Measurements from ENCODE around the gene ZNF213.
"Not testable (repeated sequence)": the region's sequence is repeated elsewhere in the genome, so short reads cannot be mapped to it uniquely, and the experiment has no call there.

Gene ZNF213

GRCh38 chr16:3179651-3180050 lies 44.8 kb downstream of the ZNF213 start:
- H3K36me3 ChIP-seq (ENCODE audit: insufficient read depth, low read length): no peaks in the 10 kb centered on the region
- no peak overlapping the region for H3K27ac ChIP-seq (ENCODE audit: low read depth, low read length)
- peaks cover 76% of the 10 kb centered on the region for H3K27me3 ChIP-seq (ENCODE audit: insufficient read depth, low read length)
- no peak overlapping the region for H3K9ac ChIP-seq (ENCODE audit: low read depth, low read length)
- H3K4me1 ChIP-seq (ENCODE audit: insufficient read depth, low read length): no peaks in the 10 kb centered on the region
- 79% methylated on average over 8 of the region's 8 CpGs for WGBS
- H3K4me3 ChIP-seq (ENCODE audit: low read length): no peak overlapping the region
- no peaks in the 10 kb centered on the region for H3K9me3 ChIP-seq (ENCODE audit: insufficient read depth, low read depth, low read length)

- 52% methylated on average over 21 of the region's 21 CpGs for WGBS
- H3K27ac ChIP-seq (ENCODE audit: low read depth, low read length): no peak overlapping the region
- peaks cover 69% of the 10 kb centered on the region for H3K27me3 ChIP-seq (ENCODE audit: insufficient read depth, low read length)
- no peaks in the 10 kb centered on the region for H3K9me3 ChIP-seq (ENCODE audit: insufficient read depth, low read depth, low read length)
- H3K9ac ChIP-seq (ENCODE audit: low read depth, low read length): no peak overlapping the region
- no peaks in the 10 kb centered on the region for H3K4me1 ChIP-seq (ENCODE audit: insufficient read depth, low read length)
- no peaks in the 10 kb centered on the region for H3K36me3 ChIP-seq (ENCODE audit: insufficient read depth, low read length)
- peak overlapping the region; percentile 54 for H3K4me3 ChIP-seq (ENCODE audit: low read length)
These were observed 45.6 kb downstream of the ZNF213 start for GRCh38 chr16:3180445-3180878.

DNA sequence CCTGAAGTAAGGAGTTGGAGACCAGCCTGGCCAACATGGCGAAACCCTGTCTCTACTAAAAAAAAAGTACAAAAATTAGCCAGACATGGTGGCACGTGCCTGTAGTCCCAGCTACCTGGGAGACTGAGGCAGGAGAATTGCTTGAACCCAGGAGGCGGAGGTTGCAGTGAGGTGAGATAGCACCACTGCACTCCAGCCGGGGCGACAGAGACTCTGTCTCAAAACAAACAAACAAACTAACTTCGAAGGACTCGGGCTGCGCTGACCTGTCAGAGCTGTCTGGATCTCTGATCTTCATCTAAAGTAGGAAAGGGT lies 47.4 kb downstream of the ZNF213 start:
- H3K9ac ChIP-seq (ENCODE audit: low read depth, low read length); H3K9me3 ChIP-seq (ENCODE audit: insufficient read depth, low read depth, low read length); H3K27ac ChIP-seq (ENCODE audit: low read depth, low read length); H3K4me1 ChIP-seq (ENCODE audit: insufficient read depth, low read length); H3K36me3 ChIP-seq (ENCODE audit: insufficient read depth, low read length): not testable (repeated sequence)
- peaks cover 61% of the 10 kb centered on the region for H3K27me3 ChIP-seq (ENCODE audit: insufficient read depth, low read length)
- H3K4me3 ChIP-seq (ENCODE audit: low read length): peak overlapping the region; percentile 76
- WGBS: 31% methylated on average over 8 of the region's 8 CpGs

GRCh38 chr16:3182608-3183444 lies 48.0 kb downstream of the ZNF213 start:
- Histone ChIP-seq H3K9ac (ENCODE audit: low read depth, low read length) (peak overlapping the region; percentile 4; the same call in 1 of the 2 replicates), H3K4me1 (ENCODE audit: insufficient read depth, low read length) (no peaks in the 10 kb centered on the region), H3K36me3 (ENCODE audit: insufficient read depth, low read length) (no peaks in the 10 kb centered on the region), H3K27me3 (ENCODE audit: insufficient read depth, low read length) (peaks cover 55% of the 10 kb centered on the region), H3K27ac (ENCODE audit: low read depth, low read length) (no peak overlapping the region), H3K9me3 (ENCODE audit: insufficient read depth, low read depth, low read length) (no peaks in the 10 kb centered on the region), H3K4me3 (ENCODE audit: low read length) (peak overlapping the region; percentile 76)
- under 1% methylated on average over 72 of the region's 72 CpGs for WGBS

DNA sequence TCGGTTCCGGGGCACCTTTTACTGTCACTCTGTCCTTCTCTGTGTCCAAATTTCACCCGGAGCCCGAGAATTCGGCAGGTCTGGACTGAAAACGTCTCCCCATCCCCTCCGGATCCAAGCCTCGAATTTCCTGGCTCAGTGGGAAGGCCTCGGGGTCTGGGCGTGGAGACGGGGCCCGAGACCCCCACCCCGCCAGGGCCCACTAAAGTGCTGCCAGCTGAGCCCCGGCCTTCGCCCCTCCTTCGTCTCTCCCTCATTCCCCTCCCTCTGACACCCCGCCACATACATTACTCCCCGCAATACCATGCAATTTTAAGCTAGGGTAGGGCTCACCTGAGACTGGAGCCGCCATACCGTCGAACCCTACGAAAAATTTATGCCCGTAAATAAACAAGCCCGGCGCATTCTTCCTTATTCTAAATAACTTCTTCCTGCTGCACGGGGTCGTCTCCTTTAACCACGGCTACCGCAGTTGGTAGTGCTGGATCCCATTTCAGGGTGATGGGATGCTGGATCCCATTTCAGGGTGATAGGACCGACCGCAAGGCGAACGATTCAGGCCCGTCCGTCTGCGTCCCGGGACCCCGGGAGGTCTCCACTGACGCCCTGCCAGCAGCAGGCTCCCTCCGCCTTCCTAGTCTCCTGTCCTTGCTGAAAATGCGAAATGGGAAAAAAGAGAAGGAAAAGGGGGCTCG lies 48.8 kb downstream of the ZNF213 start:
- H3K9ac ChIP-seq (ENCODE audit: low read depth, low read length): no peak overlapping the region
- H3K9me3 ChIP-seq (ENCODE audit: insufficient read depth, low read depth, low read length): no peaks in the 10 kb centered on the region
- H3K27ac ChIP-seq (ENCODE audit: low read depth, low read length): no peak overlapping the region
- H3K27me3 ChIP-seq (ENCODE audit: insufficient read depth, low read length): peaks cover 59% of the 10 kb centered on the region
- WGBS: 1% methylated on average over 40 of the region's 42 CpGs
- H3K36me3 ChIP-seq (ENCODE audit: insufficient read depth, low read length): no peaks in the 10 kb centered on the region
- peak overlapping the region; percentile 76 for H3K4me3 ChIP-seq (ENCODE audit: low read length)
- no peaks in the 10 kb centered on the region for H3K4me1 ChIP-seq (ENCODE audit: insufficient read depth, low read length)

DNA sequence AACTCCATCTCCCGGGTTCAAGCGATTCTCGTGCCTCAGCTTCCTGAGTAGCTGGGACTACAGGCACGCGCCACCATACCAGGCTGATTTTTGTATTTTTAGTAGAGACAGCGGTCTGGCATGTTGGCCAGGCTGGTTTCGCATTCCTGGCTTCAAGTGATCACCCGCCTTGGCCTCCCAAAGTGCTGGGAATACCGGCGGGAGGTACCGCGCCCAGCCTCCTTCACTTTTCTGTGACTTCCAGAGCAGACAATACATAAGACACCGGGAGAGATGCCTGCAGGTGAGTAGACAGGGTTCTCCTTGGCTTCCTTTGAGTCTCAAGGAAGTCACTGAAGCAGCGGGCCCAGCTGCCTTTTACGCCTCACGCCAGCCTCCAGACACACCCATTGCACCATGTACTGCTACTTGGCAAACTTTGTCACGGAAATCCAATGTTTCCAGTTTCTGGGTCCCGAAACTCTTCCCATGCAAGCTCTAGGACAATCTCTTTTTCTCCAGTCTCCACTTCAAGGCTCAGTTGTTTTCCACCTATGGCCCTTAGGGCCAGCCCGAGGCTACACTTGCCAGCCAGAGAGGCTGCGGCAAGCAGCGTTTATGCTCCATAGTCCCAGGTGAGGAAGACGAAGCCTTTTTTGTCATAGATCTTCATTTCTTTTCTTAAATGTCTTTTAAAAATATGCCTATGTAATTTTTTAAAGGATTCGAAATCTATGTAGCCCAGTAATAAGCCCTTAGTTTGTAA lies 52.3 kb downstream of the ZNF213 start:
- Histone ChIP-seq H3K36me3 (ENCODE audit: insufficient read depth, low read length) (no peaks in the 10 kb centered on the region), H3K9me3 (ENCODE audit: insufficient read depth, low read depth, low read length) (no peaks in the 10 kb centered on the region), H3K27ac (ENCODE audit: low read depth, low read length) (no peak overlapping the region), H3K27me3 (ENCODE audit: insufficient read depth, low read length) (peaks cover 62% of the 10 kb centered on the region), H3K4me3 (ENCODE audit: low read length) (peak overlapping the region; percentile 88), H3K4me1 (ENCODE audit: insufficient read depth, low read length) (peaks cover 3% of the 10 kb centered on the region; the same call in 1 of the 2 replicates), H3K9ac (ENCODE audit: low read depth, low read length) (no peak overlapping the region)
- 87% methylated on average over 23 of the region's 23 CpGs for WGBS

- peaks cover 56% of the 10 kb centered on the region for H3K27me3 ChIP-seq (ENCODE audit: insufficient read depth, low read length)
- no peak within 1 kb of the TSS for H3K27ac ChIP-seq (ENCODE audit: low read depth, low read length)
- no peaks in the 10 kb centered on the region for H3K9me3 ChIP-seq (ENCODE audit: insufficient read depth, low read depth, low read length)
- under 1% methylated on average over 46 of the region's 51 CpGs for WGBS
- peaks cover 3% of the 10 kb centered on the region; the same call in 1 of the 2 replicates for H3K4me1 ChIP-seq (ENCODE audit: insufficient read depth, low read length)
- peak within 1 kb of the TSS; percentile 88 for H3K4me3 ChIP-seq (ENCODE audit: low read length)
- peak within 1 kb of the TSS; percentile 65 for H3K9ac ChIP-seq (ENCODE audit: low read depth, low read length)
- H3K36me3 ChIP-seq (ENCODE audit: insufficient read depth, low read length): no peaks in the 10 kb centered on the region
These were observed 53.2 kb downstream of the ZNF213 start, which contains the start of gene OR1F1 for GRCh38 chr16:3187798-3188674. Gene OR1F1, plus strand, starts transcription at chr16:3188204.

DNA sequence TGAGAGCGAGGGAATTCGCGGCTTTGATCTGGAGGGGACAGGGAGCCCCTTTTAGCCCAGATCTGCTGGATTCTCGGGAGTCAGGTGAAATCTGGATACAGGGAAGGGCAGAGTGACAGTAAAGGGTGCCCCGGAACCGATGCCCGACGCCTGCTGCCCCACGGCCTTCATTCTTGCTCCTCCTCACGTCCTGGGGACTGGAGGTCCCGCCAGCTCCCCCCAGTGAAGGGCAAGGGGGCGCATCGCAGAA lies 53.8 kb downstream of the ZNF213 start:
- H3K4me3 ChIP-seq (ENCODE audit: low read length): peak overlapping the region; percentile 88
- no peak overlapping the region for H3K27ac ChIP-seq (ENCODE audit: low read depth, low read length)
- no peaks in the 10 kb centered on the region for H3K36me3 ChIP-seq (ENCODE audit: insufficient read depth, low read length)
- H3K4me1 ChIP-seq (ENCODE audit: insufficient read depth, low read length): peaks cover 3% of the 10 kb centered on the region; the same call in 1 of the 2 replicates
- H3K9ac ChIP-seq (ENCODE audit: low read depth, low read length): peak overlapping the region; percentile 12; the same call in 1 of the 2 replicates
- no peaks in the 10 kb centered on the region for H3K9me3 ChIP-seq (ENCODE audit: insufficient read depth, low read depth, low read length)
- H3K27me3 ChIP-seq (ENCODE audit: insufficient read depth, low read length): peaks cover 51% of the 10 kb centered on the region
- WGBS: 0% methylated on average over 13 of the region's 13 CpGs

DNA sequence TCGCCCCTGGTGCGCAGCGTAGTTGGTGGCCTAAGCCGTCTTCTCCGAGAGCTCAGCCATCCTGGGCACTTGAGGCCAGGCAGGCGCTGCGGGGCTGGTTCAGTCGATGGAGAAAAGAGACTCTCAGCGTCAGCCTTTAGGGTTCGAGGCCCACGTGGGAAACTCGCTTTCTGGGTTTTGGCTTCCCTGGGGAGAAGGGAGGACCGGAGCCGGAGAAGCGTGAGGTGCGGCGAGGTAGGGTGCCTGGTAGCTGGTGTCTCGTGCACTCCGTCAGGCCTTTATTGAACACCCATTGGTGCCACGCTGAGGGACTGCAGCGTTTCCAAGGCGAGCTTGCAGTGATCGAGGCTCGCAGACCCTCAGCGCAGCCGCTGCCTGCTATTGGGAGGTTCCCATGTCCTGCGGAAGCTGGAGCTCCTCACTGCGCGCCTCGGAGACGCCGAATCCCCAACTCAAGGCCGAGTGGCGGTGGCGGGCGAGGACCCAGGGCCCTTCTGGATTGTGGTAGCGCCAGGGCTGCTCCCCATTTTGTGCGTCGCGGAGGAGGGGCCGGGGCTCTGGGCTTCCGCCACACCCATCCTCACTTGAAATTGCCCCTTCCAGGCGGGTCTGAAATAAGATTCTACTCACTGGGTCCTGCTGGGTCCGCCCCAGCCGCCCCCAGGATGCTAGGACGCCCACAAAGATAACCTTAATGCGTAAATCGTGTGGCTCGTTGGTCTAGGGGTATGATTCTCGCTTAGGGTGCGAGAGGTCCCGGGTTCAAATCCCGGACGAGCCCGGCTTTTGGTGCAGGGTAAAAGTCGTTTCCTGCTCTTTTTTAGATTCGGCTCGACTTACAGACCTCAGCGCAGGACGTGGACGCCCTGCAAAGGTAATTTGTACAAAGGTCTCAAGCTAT lies 54.3 kb downstream of the ZNF213 start:
- Histone ChIP-seq H3K27me3 (ENCODE audit: insufficient read depth, low read length) (peaks cover 48% of the 10 kb centered on the region), H3K4me3 (ENCODE audit: low read length) (peak overlapping the region; percentile 88), H3K9ac (ENCODE audit: low read depth, low read length) (peak overlapping the region; percentile 65), H3K4me1 (ENCODE audit: insufficient read depth, low read length) (peaks cover 3% of the 10 kb centered on the region; the same call in 1 of the 2 replicates), H3K36me3 (ENCODE audit: insufficient read depth, low read length) (no peaks in the 10 kb centered on the region), H3K9me3 (ENCODE audit: insufficient read depth, low read depth, low read length) (no peaks in the 10 kb centered on the region), H3K27ac (ENCODE audit: low read depth, low read length) (no peak overlapping the region)
- WGBS: under 1% methylated on average over 61 of the region's 61 CpGs

GRCh38 chr16:3189869-3190268 lies 55.0 kb downstream of the ZNF213 start:
- Histone ChIP-seq H3K27me3 (ENCODE audit: insufficient read depth, low read length) (peaks cover 48% of the 10 kb centered on the region), H3K4me1 (ENCODE audit: insufficient read depth, low read length) (peaks cover 3% of the 10 kb centered on the region; the same call in 1 of the 2 replicates), H3K36me3 (ENCODE audit: insufficient read depth, low read length) (no peaks in the 10 kb centered on the region), H3K9ac (ENCODE audit: low read depth, low read length) (no peak overlapping the region), H3K4me3 (ENCODE audit: low read length) (peak overlapping the region; percentile 88), H3K9me3 (ENCODE audit: insufficient read depth, low read depth, low read length) (no peaks in the 10 kb centered on the region), H3K27ac (ENCODE audit: low read depth, low read length) (no peak overlapping the region)
- WGBS: 6% methylated on average over 7 of the region's 11 CpGs
